WTC11 (cell line): Measurements from ENCODE around the gene VEPH1.

Experiments
- ATF1 ChIP-seq: sonication (generic); formaldehyde crosslinking; IDR thresholded peaks from 2 replicates; pipeline ENCODE4 v1.8.1; 2023; ENCODE audit warnings: mild to moderate bottlenecking, moderate library complexity, missing genetic modification reagents
- CREM ChIP-seq: sonication (generic); formaldehyde crosslinking; IDR thresholded peaks from 2 replicates; pipeline ENCODE4 v1.8.1; 2022; ENCODE audit warnings: mild to moderate bottlenecking, missing genetic modification reagents, moderate library complexity
- FOXJ3 ChIP-seq: sonication (generic); formaldehyde crosslinking; IDR thresholded peaks from 2 replicates; pipeline ENCODE4 v1.9.0; 2021; ENCODE audit warnings: missing genetic modification reagents, mild to moderate bottlenecking, borderline replicate concordance
- HMGXB4 ChIP-seq: sonication (generic); formaldehyde crosslinking; IDR thresholded peaks from 2 replicates; pipeline ENCODE4 v1.8.1; 2023; ENCODE audit warnings: mild to moderate bottlenecking, moderate library complexity, missing genetic modification reagents
- SMAD3 ChIP-seq: sonication (generic); formaldehyde crosslinking; IDR thresholded peaks from 2 replicates; pipeline ENCODE4 v1.8.0; 2022; ENCODE audit warnings: missing genetic modification reagents, mild to moderate bottlenecking, borderline replicate concordance
- TEAD4 ChIP-seq: sonication (generic); formaldehyde crosslinking; IDR thresholded peaks from 2 replicates; pipeline ENCODE4 v1.8.0; 2022; ENCODE audit warnings: mild to moderate bottlenecking, missing genetic modification reagents
- USF2 ChIP-seq: sonication (generic); formaldehyde crosslinking; IDR thresholded peaks from 2 replicates; pipeline ENCODE4 v1.8.1; 2023; ENCODE audit warnings: mild to moderate bottlenecking, missing genetic modification reagents, moderate library complexity
- TF ChIP-seq, protein P1 (sequence below): sonication (generic); formaldehyde crosslinking; conservative IDR thresholded peaks from 2 replicates; pipeline ENCODE4 v1.8.1; 2022; ENCODE audit warnings: mild to moderate bottlenecking, missing genetic modification reagents

GRCh38 chr3:157469561-157470294 is 33.5 kb downstream of the VEPH1 start:
- no peak for TF ChIP-seq TEAD4 (CRISPR knock-in tag)
- no peak for TF ChIP-seq USF2 (CRISPR knock-in tag)
- no peak for TF ChIP-seq FOXJ3
- no peak for TF ChIP-seq SMAD3
- TF ChIP-seq, protein P1, sequence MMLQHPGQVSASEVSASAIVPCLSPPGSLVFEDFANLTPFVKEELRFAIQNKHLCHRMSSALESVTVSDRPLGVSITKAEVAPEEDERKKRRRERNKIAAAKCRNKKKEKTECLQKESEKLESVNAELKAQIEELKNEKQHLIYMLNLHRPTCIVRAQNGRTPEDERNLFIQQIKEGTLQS (CRISPR knock-in tag): no peak
- TF ChIP-seq HMGXB4 (CRISPR knock-in tag): no peak
- no peak for TF ChIP-seq CREM
- TF ChIP-seq ATF1: no peak
